ENCODE measurements around the gene RNH1. TPM values are rescaled to one million over a fixed set of nuclear protein-coding genes. Genes with fewer than 3 reads are reported as not detected.

Gene RNH1
- total RNA-seq, 3 donors from 2014 or later = 159 to 172 (median 160) TPM

DNA sequence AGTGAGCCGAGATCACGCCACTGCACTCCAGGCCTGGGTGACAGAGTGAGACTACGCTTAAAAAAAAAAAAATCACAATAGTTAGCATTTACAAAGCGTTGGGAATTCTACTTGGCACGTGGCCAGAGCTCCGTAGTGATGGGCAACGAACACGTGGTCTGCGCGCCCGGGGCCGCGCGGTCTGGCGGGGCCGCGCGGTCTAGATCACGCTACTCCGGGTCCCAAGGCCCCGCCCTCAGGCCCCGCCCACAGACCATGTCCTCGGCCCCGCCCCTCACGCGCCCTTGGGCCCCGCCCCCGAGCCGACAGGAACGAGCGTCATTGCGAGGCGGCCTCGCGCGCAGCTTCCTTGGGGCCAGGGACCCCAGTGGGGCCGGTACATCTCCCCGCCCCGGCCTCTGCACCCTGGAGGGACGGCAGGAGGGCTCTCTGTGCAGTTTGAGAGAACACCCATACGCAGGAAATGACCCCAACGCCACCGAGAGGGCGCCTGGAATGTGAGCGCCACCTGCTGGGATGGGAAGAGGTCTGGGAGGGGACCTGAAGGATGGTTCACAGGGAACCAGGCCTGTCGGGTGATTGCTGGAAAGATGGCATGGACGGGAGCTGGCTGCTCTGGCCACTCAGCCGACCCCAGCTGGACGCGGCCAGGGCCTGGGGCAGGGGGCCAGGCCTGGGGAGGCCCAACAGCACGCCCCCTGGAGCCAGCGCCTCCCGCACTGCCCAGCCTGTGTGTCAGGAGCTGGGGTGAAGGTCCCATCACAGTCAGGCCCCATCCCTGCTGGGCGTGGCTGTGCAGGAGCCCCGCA is 58.9 kb downstream of the RNH1 start:
- ATAC-seq (peak; percentile 65 to 67), DNase-seq (peak; percentile 95)
- Mint-ChIP-seq H3K27me3 (ENCODE audit: low read depth) (peaks cover 2% of the 10 kb centered on the region), H3K36me3 (ENCODE audit: insufficient read depth) (no peaks in the 10 kb centered on the region), H3K9me3 (no peaks in the 10 kb centered on the region), H3K4me1 (ENCODE audit: low read depth) (peaks cover 17% of the 10 kb centered on the region), H3K4me3 (peak overlapping the region; percentile 89)

DNA sequence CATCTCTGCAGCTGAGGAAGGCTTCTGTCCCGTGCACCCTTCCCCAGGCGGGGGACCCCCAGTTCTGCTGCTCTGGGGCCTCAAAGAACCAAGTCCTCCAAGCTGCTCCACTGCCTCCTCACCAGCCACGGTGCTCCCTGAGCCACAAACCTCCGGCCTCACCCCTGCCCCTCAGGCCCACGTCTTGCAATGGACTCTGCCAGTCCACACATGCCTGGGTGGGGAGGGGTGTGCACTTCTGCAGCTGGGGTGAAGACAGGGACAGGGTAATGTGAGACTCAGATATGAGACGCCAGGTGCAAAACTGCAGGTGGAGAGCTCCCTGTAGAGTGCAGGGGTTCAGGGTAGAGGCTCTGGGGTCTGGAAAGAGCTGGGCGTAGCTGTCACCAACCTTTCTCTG is 60.2 kb downstream of the RNH1 start:
- Mint-ChIP-seq H3K4me3 (no peak overlapping the region), H3K4me1 (ENCODE audit: low read depth) (peaks cover 17% of the 10 kb centered on the region), H3K36me3 (ENCODE audit: insufficient read depth) (no peaks in the 10 kb centered on the region), H3K9me3 (no peaks in the 10 kb centered on the region), H3K27me3 (ENCODE audit: low read depth) (peaks cover 2% of the 10 kb centered on the region)
- DNase-seq (no peak), ATAC-seq (no peak)

DNA sequence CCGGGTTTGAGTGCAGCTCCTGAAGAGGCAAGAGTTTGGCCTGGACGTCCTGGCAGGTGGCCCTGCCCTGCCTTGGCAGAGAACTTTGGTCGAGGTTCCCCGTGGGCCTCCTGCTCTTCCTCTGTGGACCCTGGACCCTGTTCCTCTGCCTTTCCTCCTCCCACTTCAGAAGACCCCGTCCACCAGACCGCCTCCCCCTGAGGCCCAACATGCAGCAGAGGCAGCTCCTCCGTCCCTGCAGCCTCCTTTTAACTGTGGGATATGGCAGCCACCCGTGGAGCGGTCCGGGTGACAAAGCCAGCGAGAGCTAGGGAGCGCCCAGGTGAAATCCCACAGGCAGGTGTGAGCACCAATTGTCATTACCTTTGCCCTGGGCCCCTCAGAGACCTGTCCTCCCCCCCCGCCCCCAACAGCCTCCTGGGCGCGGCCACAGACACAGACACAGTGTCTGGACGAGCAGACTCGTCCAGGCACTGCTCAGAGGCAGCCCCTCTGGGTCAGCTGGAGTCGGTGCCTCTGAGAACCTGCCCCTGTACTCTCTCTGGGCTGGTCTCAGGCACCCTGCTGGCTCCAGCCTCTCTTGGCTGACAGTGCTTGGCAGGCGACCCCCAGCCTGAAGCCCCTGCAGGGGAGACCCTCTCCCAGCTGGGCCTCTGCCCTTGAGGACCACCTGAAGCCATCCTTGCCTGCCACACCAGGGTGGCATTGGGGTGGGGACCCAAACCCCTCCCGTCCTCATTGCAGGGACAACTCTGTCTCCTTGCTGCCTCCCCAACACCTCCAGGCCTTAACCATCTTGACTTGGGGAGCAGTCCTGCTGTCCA is 61.1 kb downstream of the RNH1 start:
- H3K9me3 Mint-ChIP-seq = no peaks in the 10 kb centered on the region
- peak overlapping the region; percentile 26 for H3K4me3 Mint-ChIP-seq
- H3K27me3 Mint-ChIP-seq (ENCODE audit: low read depth) = peaks cover 2% of the 10 kb centered on the region
- peaks cover 12% of the 10 kb centered on the region for H3K4me1 Mint-ChIP-seq (ENCODE audit: low read depth)
- no peak for DNase-seq
- ATAC-seq = no peak
- H3K36me3 Mint-ChIP-seq (ENCODE audit: insufficient read depth) = no peaks in the 10 kb centered on the region

Other genes with a start within 250 kb of the RNH1 start
- gene NLRP6, start 228.8 kb downstream of the RNH1 start, total RNA-seq = 1 to 10 TPM in 2 of 3 donors, under 1 TPM in 1; 0.33 to 3.2 (median 1.2) TPM
- 10 to 100 TPM; 16.6 to 76.3 (median 28.3) TPM for gene PGGHG, start 218.1 kb downstream of the RNH1 start, total RNA-seq
- not detected for gene IFITM5, start 207.7 kb downstream of the RNH1 start, total RNA-seq
- gene IFITM2, start 199.4 kb downstream of the RNH1 start, total RNA-seq = 100 to 1,000 TPM; 197 to 257 (median 231) TPM
- 100 to 1,000 TPM in 2 of 3 donors, 10 to 100 TPM in 1; 99.3 to 144 (median 120) TPM for gene IFITM1, start 193.2 kb downstream of the RNH1 start, total RNA-seq
- gene IFITM3, start 186.4 kb downstream of the RNH1 start, total RNA-seq = 10 to 100 TPM in 2 of 3 donors, 1 to 10 TPM in 1; 5.3 to 24.6 (median 20.4) TPM
- gene B4GALNT4, start 137.7 kb downstream of the RNH1 start, total RNA-seq = 1 to 10 TPM; 3.8 to 6.1 (median 5.5) TPM
- gene PKP3, start 113.0 kb downstream of the RNH1 start, total RNA-seq = under 1 TPM; 0.11 to 0.40 (median 0.16) TPM
- gene SIGIRR, start 92.2 kb downstream of the RNH1 start, total RNA-seq = 10 to 100 TPM; 26.7 to 29.3 (median 29.2) TPM
- 10 to 100 TPM; 16.5 to 21.7 (median 20.4) TPM for gene ANO9, start 65.2 kb downstream of the RNH1 start, total RNA-seq
- 10 to 100 TPM; 25.7 to 30.9 (median 29.1) TPM for gene PTDSS2, start 57.0 kb downstream of the RNH1 start, total RNA-seq
- gene HRAS, start 28.3 kb upstream of the RNH1 start, total RNA-seq = 100 to 1,000 TPM in 1 of 3 donors, 10 to 100 TPM in 2; 92.2 to 108 (median 95.0) TPM
- 1 to 10 TPM; 1.4 to 2.7 (median 1.7) TPM for gene LRRC56, start 30.3 kb upstream of the RNH1 start, total RNA-seq
- gene LMNTD2, start 53.5 kb upstream of the RNH1 start, total RNA-seq = 1 to 10 TPM in 2 of 3 donors, under 1 TPM in 1; 0.71 to 1.3 (median 1.1) TPM
- 10 to 100 TPM; 15.1 to 17.4 (median 16.1) TPM for gene RASSF7, start 53.7 kb upstream of the RNH1 start, total RNA-seq
- gene PHRF1, start 69.2 kb upstream of the RNH1 start, total RNA-seq = 10 to 100 TPM; 57.7 to 59.2 (median 57.7) TPM
- gene IRF7, start 108.7 kb upstream of the RNH1 start, total RNA-seq = 10 to 100 TPM; 16.3 to 26.7 (median 17.7) TPM
- not detected for gene CDHR5, start 117.7 kb upstream of the RNH1 start, total RNA-seq
- gene SCT, start 119.9 kb upstream of the RNH1 start, total RNA-seq = not detected
- gene DRD4, start 130.0 kb upstream of the RNH1 start, total RNA-seq = under 1 TPM in 2 of 3 donors, not detected in 1; 0.13 to 0.28 TPM
- 10 to 100 TPM; 53.1 to 59.6 (median 54.5) TPM for gene DEAF1, start 188.0 kb upstream of the RNH1 start, total RNA-seq
- gene TMEM80, start 188.6 kb upstream of the RNH1 start, total RNA-seq = 1 to 10 TPM; 6.8 to 7.5 (median 7.0) TPM
- gene EPS8L2, start 199.0 kb upstream of the RNH1 start, total RNA-seq = 10 to 100 TPM in 1 of 3 donors, 1 to 10 TPM in 2; 5.2 to 13.0 (median 7.0) TPM
- gene TALDO1, start 240.2 kb upstream of the RNH1 start, total RNA-seq = 100 to 1,000 TPM; 281 to 316 (median 313) TPM